Kidney (tissue), 14 donors: ENCODE measurements around the gene PPP2R5E. TPM values are rescaled to one million over a fixed set of nuclear protein-coding genes. Genes with fewer than 3 reads are reported as not detected.
A peak's percentile ranks its signal among the peaks of the same experiment; 100 is the strongest.

Experiments
- DNase-seq, 5 donors: peaks; one replicate each; pipeline ENCODE4 v3.0.0-alpha.2; 2013 to 2020
- FAIRE-seq: peaks from 2 replicates; lab custom pipeline; 2012; peaks lifted over from hg19 to GRCh38; lab: Jason Lieb, UNC
- H3K27ac ChIP-seq, 2 donors: one replicate each; pipeline ENCODE4 v1.7.0; 2013; ENCODE audit warnings: low read depth in 2 of 2, low read length in 2 of 2, inconsistent platforms in 1 of 2
- H3K27me3 ChIP-seq: one replicate; pipeline ENCODE4 v1.7.1; 2013; ENCODE audit warnings: low read length, inconsistent platforms; ENCODE audit not compliant: control insufficient read depth, insufficient read depth
- H3K36me3 ChIP-seq, 3 donors: one replicate each; pipeline versions ENCODE4 v1.7.0 to v1.7.1; 2013; ENCODE audit warnings: low read length in 3 of 3, control low read depth in 1 of 3, inconsistent platforms in 1 of 3; ENCODE audit not compliant: insufficient read depth in 3 of 3, control insufficient read depth in 2 of 3
- H3K4me1 ChIP-seq, 3 donors: one replicate each; pipeline versions ENCODE4 v1.7.0 to v1.7.1; 2013; ENCODE audit warnings: low read length in 3 of 3, inconsistent platforms in 1 of 3, low read depth in 1 of 3; ENCODE audit not compliant: control insufficient read depth in 2 of 3, insufficient read depth in 2 of 3
- H3K4me3 ChIP-seq, 3 donors: one replicate each; pipeline versions ENCODE4 v1.7.0 to v1.8.1; 2013; ENCODE audit warnings: low read length in 3 of 3, control low read depth in 1 of 3, inconsistent platforms in 1 of 3
- H3K9ac ChIP-seq, 3 donors: one replicate each; pipeline versions ENCODE4 v1.7.0 to v1.7.1; 2013; ENCODE audit warnings: low read length in 3 of 3, control low read depth in 1 of 3, inconsistent platforms in 1 of 3
- H3K9me3 ChIP-seq, 3 donors: one replicate each; pipeline versions ENCODE4 v1.7.0 to v1.7.1; 2013; ENCODE audit warnings: low read length in 3 of 3, control low read depth in 1 of 3, inconsistent platforms in 1 of 3; ENCODE audit not compliant: control insufficient read depth in 2 of 3, insufficient read depth in 1 of 3
- CTCF ChIP-seq: IDR thresholded peaks from 3 replicates; pipeline ENCODE4 v1.5.1; 2012; ENCODE audit warnings: mild to moderate bottlenecking, moderate library complexity, borderline replicate concordance; ENCODE audit not compliant: insufficient read depth; ENCODE audit errors: extremely low read depth
- intact Hi-C: fragments of 100-400 bp; cut with DNase I; formaldehyde crosslinking; loops from one replicate; pipeline ENCODE4 v1.11.1; 2022
- polyA plus RNA-seq: library from polyadenylated mRNA; stranded (reverse); fragments of 350-450 nt; fragmentation: Illumina TruSeq; extraction: RNeasy Lipid Tissue Mini Kit (QIAGEN cat#74804); gene quantifications from one replicate; pipeline ENCODE4 v1.2.3, GENCODE V29; 2014; ENCODE audit warnings: low read depth, low replicate concordance; ENCODE audit not compliant: insufficient read depth
- total RNA-seq: library from RNA; stranded (reverse); fragmentation: NEBNext Ultra II Directional; extraction: Animal tissue kit (Norgen Biotek cat#: 25700); gene quantifications from one replicate; pipeline ENCODE4 v1.2.1, GENCODE V29; 2021
- donor health status: control.
- donor health status: control.
- donor health status: control.
- donor health status: control.
- donor health status: control.
- donor health status: DM: yes; HTN: yes; CAD: no.
- donor health status: Normal renal cell carcinoma (clear cell type).

PPP2R5E gene
- total and polyA plus RNA-seq, 2 donors from 2014 or later, result 9.7 to 46.5 TPM

- Histone ChIP-seq H3K9me3 (no peaks in the 10 kb centered on the region), H3K27me3 (no peaks in the 10 kb centered on the region), H3K9ac (no peak overlapping the region), H3K4me3 (no peak overlapping the region), H3K36me3 (no peaks in the 10 kb centered on the region), H3K4me1 (no peaks in the 10 kb centered on the region), H3K27ac (no peak overlapping the region)
- DNase-seq (no peak), FAIRE-seq (no peak)
- intact Hi-C loops, result no loop called here
- no peak for TF ChIP-seq CTCF
These were observed 99.2 kb downstream of the PPP2R5E start for GRCh38 chr14:63443988-63444387.

GRCh38 chr14:63443361-63443760 lies 99.8 kb downstream of the PPP2R5E start:
- H3K36me3 ChIP-seq, result no peaks in the 10 kb centered on the region
- H3K9ac ChIP-seq, result no peak overlapping the region
- no peaks in the 10 kb centered on the region for H3K27me3 ChIP-seq
- DNase-seq, result no peak
- no peak for TF ChIP-seq CTCF
- no peaks in the 10 kb centered on the region for H3K9me3 ChIP-seq
- H3K4me1 ChIP-seq, result peaks cover 0 to 3% (median 0%) of the 10 kb centered on the region in 3 donors
- intact Hi-C loops, result no loop called here
- no peak overlapping the region for H3K4me3 ChIP-seq
- no peak overlapping the region for H3K27ac ChIP-seq
- no peak for FAIRE-seq

GRCh38 chr14:63438065-63438757 lies 105.0 kb downstream of the PPP2R5E start:
- intact Hi-C loops, result no loop called here
- Histone ChIP-seq H3K9me3 (no peaks in the 10 kb centered on the region), H3K9ac (no peak overlapping the region), H3K27me3 (no peaks in the 10 kb centered on the region), H3K36me3 (no peaks in the 10 kb centered on the region), H3K4me3 (peak overlapping the region in 2 of 3 donors; percentile 28 to 36), H3K27ac (peak overlapping the region; percentile 43 to 51), H3K4me1 (peaks cover 0 to 26% (median 24%) of the 10 kb centered on the region in 3 donors)
- FAIRE-seq, result peak; percentile 46
- peak; percentile 28 for TF ChIP-seq CTCF
- DNase-seq, result peak in 2 of 5 donors; percentile 24 to 52
